Measurements from ENCODE around the gene ZNF805. TPM values are rescaled to one million over a fixed set of nuclear protein-coding genes. Genes with fewer than 3 reads are reported as not detected.

ZNF805 gene
- total RNA-seq, 1 experiment from 2014 or later: 15.4 TPM

GRCh38 chr19:57292547-57292946, 52.1 kb downstream of the ZNF805 start:
- Histone ChIP-seq H3T11ph (ENCODE audit: low read length) (no peak overlapping the region), H4K20me1 (ENCODE audit: control insufficient read depth, insufficient read depth, insufficient read length) (no peaks in the 10 kb centered on the region), H3K4ac (ENCODE audit: low read depth, low read length) (no peak overlapping the region), H2BK120ac (ENCODE audit: low read depth, low read length, poor library complexity, severe bottlenecking) (no peak overlapping the region), H3K23me2 (ENCODE audit: insufficient read length, low read depth, low read length, poor library complexity, severe bottlenecking) (no peaks in the 10 kb centered on the region), H3K9ac (ENCODE audit: extremely low read depth, insufficient read length, low read length) (no peak overlapping the region), H3K27me3 (ENCODE audit: insufficient read depth, low read length) (no peaks in the 10 kb centered on the region), H2BK20ac (ENCODE audit: low read depth, low read length, poor library complexity, severe bottlenecking) (no peak overlapping the region), H2AK5ac (ENCODE audit: insufficient read length, low read length) (no peak overlapping the region), H2AFZ (ENCODE audit: low read length) (no peak overlapping the region), H4K8ac (replicated peaks; ENCODE audit: insufficient read length, low read depth, low read length) (no peak overlapping the region), H3K56ac (ENCODE audit: insufficient read length, low read depth, low read length) (no peak overlapping the region), H3K23ac (ENCODE audit: insufficient read length, low read depth, low read length) (no peak overlapping the region), H3K9me3 (ENCODE audit: control insufficient read depth, low read depth, low read length) (no peaks in the 10 kb centered on the region), H3K79me1 (ENCODE audit: insufficient read depth, low read depth, low read length, poor library complexity, severe bottlenecking) (peaks cover 9% of the 10 kb centered on the region), H3K27ac (ENCODE audit: insufficient read length, low read depth, low read length) (no peak overlapping the region), H4K5ac (ENCODE audit: insufficient read length, low read depth, low read length) (no peak overlapping the region), H3K4me2 (ENCODE audit: insufficient read depth, insufficient read length, low read length) (no peak overlapping the region), H2BK15ac (ENCODE audit: low read depth, low read length) (no peak overlapping the region), H2BK12ac (ENCODE audit: insufficient read length, low read depth, low read length) (no peak overlapping the region), H3K14ac (ENCODE audit: insufficient read depth, low read length) (no peak overlapping the region), H4K91ac (ENCODE audit: insufficient read length, low read depth, low read length) (no peak overlapping the region), H3K79me2 (ENCODE audit: insufficient read depth, low read length) (peaks cover 5% of the 10 kb centered on the region), H3K4me1 (ENCODE audit: insufficient read depth, low read length) (no peaks in the 10 kb centered on the region), H2BK5ac (ENCODE audit: insufficient read length, low read length) (no peak overlapping the region), H3K18ac (ENCODE audit: insufficient read length, low read depth, low read length) (no peak overlapping the region)
- no peak overlapping the region for H3K27ac Mint-ChIP-seq
- peaks cover 0 to 4% of the 10 kb centered on the region in 2 experiments; a peak in 1 of 4 replicates for H3K4me1 Mint-ChIP-seq
- no peaks in the 10 kb centered on the region for H3K27me3 Mint-ChIP-seq (ENCODE audit: low read depth)
- no peak for TF ChIP-seq CTCF (conservative IDR thresholded peaks at IDR 0.05)
- WGBS (ENCODE audit: extremely low coverage, insufficient read length, low lambda C conversion rate): no CpG with 5 or more reads among the region's 1 CpG
- DNase-seq: no peak
- peaks cover 78 to 90% (median 88%) of the 10 kb centered on the region in 3 experiments for H3K36me3 Mint-ChIP-seq (ENCODE audit: insufficient read depth in 1 of 3, low read depth in 3 of 3)
- no peak overlapping the region for H3K4me3 Mint-ChIP-seq
- peaks cover 0 to 13% of the 10 kb centered on the region in 2 experiments; a peak in 3 of 5 replicates for H3K9me3 Mint-ChIP-seq

Measured in H9 (cell line).